Cardiac fibroblast (primary cell): ENCODE measurements around the gene XAB2.
"Not testable (repeated sequence)": the region's sequence is repeated elsewhere in the genome, so short reads cannot be mapped to it uniquely, and the experiment has no call there.

Source experiments
- DNase-seq, 2 donors: peaks; one replicate each; pipeline versions ENCODE4 v3.0.0 to v3.0.0-alpha.2; 2010; ENCODE audit warnings: low read depth in 2 of 2
- H3K4me3 ChIP-seq, 2 donors: replicated peaks in 1 of 2; 1 replicate in 1 of 2; 2 replicates in 1 of 2; pipeline ENCODE4 v1.5.1; 2011; ENCODE audit warnings: low read depth in 2 of 2, low read length in 2 of 2, mild to moderate bottlenecking in 2 of 2, moderate library complexity in 1 of 2
- TF ChIP-seq, protein P1 (sequence below): IDR thresholded peaks from one replicate; pipeline ENCODE4 v1.5.1; 2011; ENCODE audit warnings: low read depth, mild to moderate bottlenecking, low read length, inconsistent platforms

XAB2 gene

DNA sequence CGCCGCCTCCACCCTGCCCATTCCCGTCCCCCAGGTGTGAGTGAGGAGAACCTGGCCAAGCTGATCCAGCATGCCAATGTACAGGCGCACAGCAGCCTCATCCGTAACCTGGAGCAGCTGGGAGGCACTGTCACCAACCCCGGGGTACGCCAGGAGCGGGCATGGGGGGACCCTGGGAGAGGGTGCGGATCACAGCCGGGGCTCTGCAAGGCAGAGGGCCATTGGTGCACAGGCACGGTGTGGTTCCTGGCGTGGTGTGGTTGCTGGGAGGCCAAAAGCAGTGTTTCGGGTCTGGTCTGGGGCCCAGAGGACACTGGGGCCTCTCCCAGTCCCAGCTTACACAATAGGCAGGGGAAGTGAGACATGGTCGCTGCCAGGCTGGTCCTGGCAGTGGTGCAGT, 15.8 kb upstream of the XAB2 start:
- no peak for DNase-seq
- no peak overlapping the region for H3K4me3 ChIP-seq
- TF ChIP-seq, protein P1, sequence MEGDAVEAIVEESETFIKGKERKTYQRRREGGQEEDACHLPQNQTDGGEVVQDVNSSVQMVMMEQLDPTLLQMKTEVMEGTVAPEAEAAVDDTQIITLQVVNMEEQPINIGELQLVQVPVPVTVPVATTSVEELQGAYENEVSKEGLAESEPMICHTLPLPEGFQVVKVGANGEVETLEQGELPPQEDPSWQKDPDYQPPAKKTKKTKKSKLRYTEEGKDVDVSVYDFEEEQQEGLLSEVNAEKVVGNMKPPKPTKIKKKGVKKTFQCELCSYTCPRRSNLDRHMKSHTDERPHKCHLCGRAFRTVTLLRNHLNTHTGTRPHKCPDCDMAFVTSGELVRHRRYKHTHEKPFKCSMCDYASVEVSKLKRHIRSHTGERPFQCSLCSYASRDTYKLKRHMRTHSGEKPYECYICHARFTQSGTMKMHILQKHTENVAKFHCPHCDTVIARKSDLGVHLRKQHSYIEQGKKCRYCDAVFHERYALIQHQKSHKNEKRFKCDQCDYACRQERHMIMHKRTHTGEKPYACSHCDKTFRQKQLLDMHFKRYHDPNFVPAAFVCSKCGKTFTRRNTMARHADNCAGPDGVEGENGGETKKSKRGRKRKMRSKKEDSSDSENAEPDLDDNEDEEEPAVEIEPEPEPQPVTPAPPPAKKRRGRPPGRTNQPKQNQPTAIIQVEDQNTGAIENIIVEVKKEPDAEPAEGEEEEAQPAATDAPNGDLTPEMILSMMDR, result no peak

DNA sequence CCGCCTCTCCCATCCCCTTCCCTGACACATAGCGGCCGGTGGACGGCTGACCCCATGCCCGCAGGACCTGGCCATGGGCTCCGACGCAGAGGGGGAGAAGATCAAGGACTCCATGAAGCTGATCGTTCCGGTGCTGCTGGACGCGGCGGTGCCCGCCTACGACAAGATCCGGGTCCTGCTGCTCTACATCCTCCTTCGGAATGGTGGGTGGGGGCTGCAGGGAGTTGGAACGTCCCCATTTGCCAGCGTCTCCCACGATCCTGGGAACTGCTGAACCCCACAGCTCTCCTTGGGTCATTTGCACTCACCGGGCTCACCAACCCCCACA, 15.2 kb upstream of the XAB2 start:
- no peak for DNase-seq
- TF ChIP-seq, protein P1, result no peak
- H3K4me3 ChIP-seq, result no peak overlapping the region

DNA sequence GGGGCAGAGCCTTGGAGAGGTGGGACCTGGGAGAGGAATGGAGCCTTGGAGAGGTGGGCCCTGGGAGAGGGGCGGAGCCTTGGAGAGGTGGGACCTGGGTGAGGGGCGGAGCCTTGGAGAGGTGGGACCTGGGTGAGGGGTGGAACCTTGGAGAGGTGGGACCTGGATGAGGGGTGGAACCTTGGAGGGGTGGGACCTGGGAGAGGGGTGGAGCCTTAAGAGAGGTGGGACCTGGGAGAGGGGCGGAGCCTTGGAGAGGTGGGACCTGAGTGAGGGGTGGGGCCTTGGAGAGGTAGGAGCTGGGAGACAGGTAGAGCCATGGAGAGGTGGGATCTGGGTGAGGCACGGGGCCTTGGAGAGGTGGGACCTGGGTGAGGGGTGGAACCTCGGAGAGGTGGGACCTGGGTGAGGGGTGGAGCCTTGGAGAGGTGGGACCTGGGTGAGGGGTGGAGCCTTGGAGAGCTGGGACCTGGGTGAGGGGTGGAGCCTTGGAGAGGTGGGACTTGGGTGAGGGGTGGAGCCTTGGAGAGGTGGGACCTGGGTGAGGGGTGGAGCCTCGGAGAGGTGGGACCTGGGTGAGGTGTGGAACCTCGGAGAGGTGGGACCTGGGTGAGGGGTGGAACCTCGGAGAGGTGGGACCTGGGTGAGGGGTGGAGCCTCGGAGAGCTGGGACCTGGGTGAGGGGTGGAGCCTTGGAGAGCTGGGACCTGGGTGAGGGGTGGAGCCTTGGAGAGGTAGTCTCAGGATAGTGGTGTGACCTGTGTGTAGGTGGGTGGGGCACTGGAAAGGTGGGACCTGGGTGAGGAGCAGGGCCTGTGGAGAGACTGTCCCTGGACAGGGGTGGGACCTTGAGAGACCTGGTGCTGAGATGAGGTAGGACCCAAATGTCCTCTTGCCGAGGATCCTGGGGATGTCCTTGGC, 14.5 kb upstream of the XAB2 start:
- not testable (repeated sequence) for DNase-seq, H3K4me3 ChIP-seq

DNA sequence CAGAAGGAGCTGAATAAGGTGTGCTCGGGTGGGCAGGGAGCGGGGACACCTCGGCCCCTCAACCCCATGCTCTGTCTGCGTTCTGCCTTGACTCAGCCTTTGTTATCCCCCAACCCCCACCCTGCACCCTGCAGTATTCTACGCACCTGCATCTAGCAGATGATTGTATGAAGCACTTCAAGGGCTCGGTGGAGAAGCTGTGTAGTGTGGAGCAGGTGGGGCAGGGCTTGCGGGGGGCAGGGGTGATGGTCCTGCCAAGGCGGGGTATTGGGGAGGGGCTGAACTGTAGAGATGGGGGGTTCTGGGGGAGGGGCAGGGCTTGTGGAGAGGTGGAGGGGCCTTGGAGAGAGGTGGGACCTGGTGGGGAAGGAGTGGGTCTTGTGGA, 13.7 kb upstream of the XAB2 start:
- TF ChIP-seq, protein P1, result no peak
- no peak for DNase-seq
- H3K4me3 ChIP-seq, result no peak overlapping the region

DNA sequence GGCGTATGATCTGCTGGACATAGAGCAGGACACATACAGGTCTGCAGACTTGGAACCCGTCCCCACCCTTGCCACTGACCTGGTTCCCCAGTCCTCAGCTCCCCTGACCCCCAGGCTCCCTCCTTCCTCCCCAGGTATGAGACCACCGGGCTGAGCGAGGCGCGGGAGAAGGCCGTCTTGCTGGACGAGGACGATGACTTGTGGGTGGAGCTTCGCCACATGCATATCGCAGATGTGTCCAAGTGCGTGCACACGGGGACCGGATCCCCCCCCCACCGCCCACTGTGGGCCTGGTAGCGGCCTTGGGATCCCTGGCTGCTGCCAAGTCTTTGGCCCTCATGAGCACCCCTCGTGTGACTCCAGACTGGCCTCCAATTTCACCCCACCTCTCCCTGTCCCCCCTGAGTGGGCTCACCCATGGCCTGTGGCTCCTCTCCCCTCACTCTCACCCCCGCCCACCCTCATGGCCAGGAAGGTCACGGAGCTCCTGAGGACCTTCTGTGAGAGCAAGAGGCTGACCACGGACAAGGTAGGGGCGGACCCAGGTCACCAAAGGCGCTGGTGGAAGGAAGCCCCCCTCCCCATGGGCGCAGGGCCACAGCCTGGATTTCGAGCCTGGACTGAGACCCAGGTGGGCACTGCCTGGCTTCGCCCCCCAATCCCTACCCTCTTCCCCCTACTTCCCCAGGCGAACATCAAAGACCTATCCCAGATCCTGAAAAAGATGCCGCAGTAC, 13.1 kb upstream of the XAB2 start:
- no peak for DNase-seq
- H3K4me3 ChIP-seq, result no peak overlapping the region
- TF ChIP-seq, protein P1, result no peak

DNA sequence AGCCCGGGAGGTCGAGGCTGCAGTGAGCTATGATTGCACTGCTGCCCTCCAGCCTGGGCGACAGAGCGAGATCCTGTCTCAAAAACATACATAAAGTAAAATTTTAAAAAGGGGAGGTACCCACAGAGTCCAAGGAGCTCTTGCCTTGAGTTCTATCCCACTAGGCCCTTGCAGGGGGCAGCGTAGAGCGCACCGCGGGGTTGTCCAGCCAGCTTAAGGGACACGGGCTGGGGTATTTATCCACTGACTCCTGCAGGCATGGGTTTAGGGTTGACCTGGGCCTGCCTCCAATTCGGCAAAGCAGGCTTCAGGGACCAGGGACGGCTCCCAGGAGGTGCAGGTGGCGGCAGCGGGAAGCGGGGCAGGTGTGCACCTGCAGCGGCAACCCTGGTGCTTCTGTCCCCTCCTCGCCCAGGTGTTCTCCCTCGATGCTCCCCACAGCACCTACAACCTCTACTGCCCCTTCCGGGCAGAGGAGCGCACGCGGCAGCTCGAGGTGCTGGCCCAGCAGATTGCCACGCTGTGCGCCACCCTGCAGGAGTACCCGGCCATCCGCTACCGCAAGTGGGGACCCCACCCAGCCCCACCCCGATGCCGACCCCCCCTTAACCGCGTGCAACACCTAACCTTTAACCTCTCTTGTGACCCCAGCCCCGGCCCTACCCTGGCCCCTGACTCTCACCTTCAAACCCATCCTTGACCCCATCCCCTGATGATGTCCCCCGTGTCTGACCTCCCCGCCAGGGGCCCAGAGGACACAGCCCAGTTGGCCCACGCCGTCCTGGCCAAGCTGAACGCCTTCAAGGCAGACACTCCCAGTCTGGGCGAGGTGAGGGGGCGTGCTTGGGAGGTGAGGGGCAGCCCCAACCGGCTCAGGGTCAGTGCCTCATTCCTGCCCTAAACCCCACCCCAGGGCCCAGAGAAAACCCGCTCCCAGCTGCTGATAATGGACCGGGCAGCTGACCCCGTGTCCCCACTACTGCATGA, 12.2 kb upstream of the XAB2 start:
- TF ChIP-seq, protein P1, result no peak
- DNase-seq, result no peak
- no peak overlapping the region for H3K4me3 ChIP-seq
